ENCODE data around the gene GORAB. TPM values are rescaled to one million over a fixed set of nuclear protein-coding genes. Genes with fewer than 3 reads are reported as not detected.

The GORAB gene
- total and polyA plus RNA-seq, 10 of the 15 experiments (the other 5 are each of a cell fraction or from before 2014, with no cell fraction given) = 5.5 to 38.6 (median 10.3) TPM

DNA sequence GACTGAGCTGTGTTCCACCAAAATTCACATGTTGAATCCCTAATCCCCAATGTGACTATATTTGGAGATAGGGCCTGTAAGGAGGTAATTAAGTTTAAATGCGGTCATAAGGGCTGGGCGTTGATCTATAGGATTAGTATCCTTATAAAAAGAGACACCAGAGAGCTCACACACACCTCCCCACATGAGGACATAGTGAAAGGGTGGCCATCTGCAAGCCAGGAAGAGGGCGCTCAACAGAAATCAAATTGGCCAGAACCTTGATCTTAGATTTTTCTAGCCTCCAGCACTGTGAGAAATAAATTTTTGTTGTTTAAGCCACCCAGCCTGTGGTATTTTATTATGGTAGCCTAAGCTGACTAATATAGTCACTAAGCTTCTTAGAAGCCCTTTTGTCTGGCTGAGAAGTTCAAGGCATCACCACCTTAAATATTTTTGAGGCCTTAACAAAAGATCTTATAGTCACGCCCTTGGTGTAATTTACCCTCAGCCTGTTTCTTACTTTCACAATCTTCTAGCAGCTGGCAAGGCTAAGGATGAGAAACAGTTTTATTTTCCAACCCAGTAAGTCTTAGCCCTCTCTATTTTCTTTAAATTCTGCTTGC is 28.8 kb downstream of the GORAB start (continued):
- TF ChIP-seq YY1 (IDR thresholded peaks at IDR 0.05; ENCODE audit: low read depth, low read length) (no peak), CREM (IDR thresholded peaks at IDR 0.05; ENCODE audit: low read depth) (no peak), FOS (IDR thresholded peaks at IDR 0.05; ENCODE audit: borderline replicate concordance, extremely low read depth, insufficient read length) (no peak)
- TF ChIP-seq, protein P1, sequence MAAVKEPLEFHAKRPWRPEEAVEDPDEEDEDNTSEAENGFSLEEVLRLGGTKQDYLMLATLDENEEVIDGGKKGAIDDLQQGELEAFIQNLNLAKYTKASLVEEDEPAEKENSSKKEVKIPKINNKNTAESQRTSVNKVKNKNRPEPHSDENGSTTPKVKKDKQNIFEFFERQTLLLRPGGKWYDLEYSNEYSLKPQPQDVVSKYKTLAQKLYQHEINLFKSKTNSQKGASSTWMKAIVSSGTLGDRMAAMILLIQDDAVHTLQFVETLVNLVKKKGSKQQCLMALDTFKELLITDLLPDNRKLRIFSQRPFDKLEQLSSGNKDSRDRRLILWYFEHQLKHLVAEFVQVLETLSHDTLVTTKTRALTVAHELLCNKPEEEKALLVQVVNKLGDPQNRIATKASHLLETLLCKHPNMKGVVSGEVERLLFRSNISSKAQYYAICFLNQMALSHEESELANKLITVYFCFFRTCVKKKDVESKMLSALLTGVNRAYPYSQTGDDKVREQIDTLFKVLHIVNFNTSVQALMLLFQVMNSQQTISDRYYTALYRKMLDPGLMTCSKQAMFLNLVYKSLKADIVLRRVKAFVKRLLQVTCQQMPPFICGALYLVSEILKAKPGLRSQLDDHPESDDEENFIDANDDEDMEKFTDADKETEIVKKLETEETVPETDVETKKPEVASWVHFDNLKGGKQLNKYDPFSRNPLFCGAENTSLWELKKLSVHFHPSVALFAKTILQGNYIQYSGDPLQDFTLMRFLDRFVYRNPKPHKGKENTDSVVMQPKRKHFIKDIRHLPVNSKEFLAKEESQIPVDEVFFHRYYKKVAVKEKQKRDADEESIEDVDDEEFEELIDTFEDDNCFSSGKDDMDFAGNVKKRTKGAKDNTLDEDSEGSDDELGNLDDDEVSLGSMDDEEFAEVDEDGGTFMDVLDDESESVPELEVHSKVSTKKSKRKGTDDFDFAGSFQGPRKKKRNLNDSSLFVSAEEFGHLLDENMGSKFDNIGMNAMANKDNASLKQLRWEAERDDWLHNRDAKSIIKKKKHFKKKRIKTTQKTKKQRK (IDR thresholded peaks at IDR 0.05; ENCODE audit: low read depth, low read length) = no peak

DNA sequence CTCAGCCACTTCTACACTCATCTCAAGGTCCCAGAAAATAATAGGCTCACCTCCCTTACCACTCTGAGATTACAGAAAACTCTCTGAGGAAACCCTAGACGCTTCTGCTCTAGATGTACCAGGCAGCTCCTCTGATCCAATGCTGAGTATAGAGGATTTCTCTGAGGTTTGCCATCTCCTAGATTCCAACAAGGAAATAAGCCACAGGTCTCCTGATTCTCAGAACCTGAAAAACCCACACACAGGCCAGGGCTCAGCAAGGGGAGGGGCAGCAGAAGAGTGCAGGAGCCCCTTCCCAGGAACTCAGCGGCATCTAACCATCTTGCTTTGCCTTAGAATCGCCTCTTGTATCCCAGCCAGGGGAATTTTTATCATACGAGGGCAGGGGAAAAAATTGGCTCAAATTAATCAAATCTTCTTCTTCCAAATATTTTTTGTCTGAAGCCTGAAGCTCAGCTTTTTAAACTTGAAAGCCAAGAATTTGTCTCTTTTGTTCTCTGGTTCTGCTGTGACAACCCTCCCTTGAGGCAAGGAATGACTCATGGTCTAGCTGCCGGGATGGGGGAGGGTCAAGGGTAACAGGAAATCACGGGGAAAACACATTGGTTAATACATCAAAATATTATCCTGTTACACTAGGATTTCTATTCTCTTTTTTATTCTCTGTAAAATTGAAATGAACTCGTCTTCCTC is 30.8 kb downstream of the GORAB start:
- ChIA-PET POLR2A (interaction anchor here (0.7 to 1.7 kb wide), 7 partner anchors 11 to 124 kb away, joined by 3 to 5 read pairs (median 4); no protein-coding TSS in a partner anchor), RAD21 (ENCODE audit: unreplicated experiment) (interaction anchor here (0.8 to 1.8 kb wide), 9 partner anchors 11 to 126 kb away, joined by 3 to 4 read pairs (median 3); no protein-coding TSS in a partner anchor), SMC1A (ENCODE audit: uncharacterized antibody, unreplicated experiment) (interaction anchor here (0.7 to 3.5 kb wide), 12 partner anchors 11 to 55 kb away, joined by 3 to 27 read pairs (median 4); no protein-coding TSS in a partner anchor), CTCF (no interaction called here)
- in situ Hi-C loops (cut with MboI) (no loop called here), intact Hi-C loops (cut with micrococcal nuclease; ENCODE audit: unreplicated experiment) (no loop called here)
- WGBS (ENCODE audit: insufficient coverage, insufficient replicate concordance, low lambda C conversion rate, missing lambda C conversion rate) = 29% methylated on average over 7 of the region's 7 CpGs
- H3K9me3 ChIP-seq (replicated peaks; ENCODE audit: control insufficient read depth, insufficient read depth, low read length) = no peaks in the 10 kb centered on the region; the same call in 2 of the 3 replicates
- H2AFZ ChIP-seq (ENCODE audit: control insufficient read depth, low read depth, low read length) = peak overlapping the region; percentile 36
- H3K27me3 ChIP-seq (replicated peaks in 1 of 2; ENCODE audit: control insufficient read depth in 2 of 2, insufficient read depth in 2 of 2, low read length in 1 of 2) = no peaks in the 10 kb centered on the region
- no peaks in the 10 kb centered on the region for H4K20me1 ChIP-seq (ENCODE audit: control insufficient read depth, insufficient read depth)
- H3K4me1 ChIP-seq (ENCODE audit: control insufficient read depth, insufficient read depth, low read length) = no peaks in the 10 kb centered on the region; the same call in 1 of the 2 replicates
- H3K4me3 ChIP-seq = no peak overlapping the region
- peak overlapping the region; percentile 54 for H3K4me2 ChIP-seq (ENCODE audit: control insufficient read depth, insufficient read depth)
- BruUV-seq (replicated peaks) = no TSS peak
- H3K9ac ChIP-seq (ENCODE audit: control insufficient read depth, insufficient read depth, low read length) = no peak overlapping the region
- DNase-seq (ENCODE audit: low read depth, low spot score) (peak; percentile 21), FAIRE-seq (no peak), ATAC-seq (peak; percentile 83)
- H3K79me2 ChIP-seq (ENCODE audit: control insufficient read depth, insufficient read depth, low read length) = no peaks in the 10 kb centered on the region
- H3K36me3 ChIP-seq (ENCODE audit: control insufficient read depth in 2 of 2, insufficient read depth in 2 of 2, low read length in 1 of 2) = no peaks in the 10 kb centered on the region
- peak overlapping the region; percentile 1; the same call in 1 of the 2 replicates for H3K27ac ChIP-seq (ENCODE audit: control insufficient read depth, insufficient read depth)
- TF ChIP-seq IRF4 (IDR thresholded peaks at IDR 0.05; ENCODE audit: low read depth, low read length) = 0 out of 2 replicates have a peak, but pooled peaks have one; percentile 68
- TF ChIP-seq BCL11A (IDR thresholded peaks at IDR 0.05; ENCODE audit: low read depth, low read length) = 0 out of 2 replicates have a peak, but pooled peaks have one; percentile 26
- TF ChIP-seq, protein P1 (IDR thresholded peaks at IDR 0.05; ENCODE audit: low read depth, low read length) = no peak
- no peak for TF ChIP-seq WRNIP1 (IDR thresholded peaks at IDR 0.05; ENCODE audit: borderline replicate concordance, low read depth, low read length)
- peak; percentile 32; the same call in 1 of the 2 replicates for TF ChIP-seq ATF7 (IDR thresholded peaks at IDR 0.05; ENCODE audit: low read depth)
- TF ChIP-seq RCOR1 (conservative IDR thresholded peaks at IDR 0.05; ENCODE audit: low read depth, low read length) = no peak
- no peak for TF ChIP-seq RAD51 (IDR thresholded peaks at IDR 0.05)
- peak; percentile 32; the same call in 1 of the 2 replicates for TF ChIP-seq NFIC (IDR thresholded peaks at IDR 0.05; ENCODE audit: low read depth, low read length)
- TF ChIP-seq JUNB (IDR thresholded peaks at IDR 0.05) = peak; percentile 79
- TF ChIP-seq PAX5 (IDR thresholded peaks at IDR 0.05; ENCODE audit: borderline replicate concordance, low read depth, low read length) = no peak
- no peak for TF ChIP-seq NBN (IDR thresholded peaks at IDR 0.05)
- TF ChIP-seq JUND (IDR thresholded peaks at IDR 0.05; ENCODE audit: low read depth, low read length) = peak; percentile 56; the same call in 1 of the 2 replicates
